Neuronal stem cell (in vitro differentiated cells): ENCODE results near the gene SRI.

Experiments used
- DNase-seq: peaks from one replicate; pipeline ENCODE4 v3.0.0-alpha.2; 2013; ENCODE audit warnings: low spot score
- H2AFZ ChIP-seq: one replicate; pipeline ENCODE4 v1.6.1; 2013; ENCODE audit warnings: mild to moderate bottlenecking, low read length, inconsistent platforms
- H2AK5ac ChIP-seq: 2 replicates; pipeline ENCODE4 v1.6.1; 2013; ENCODE audit warnings: low read depth, mild to moderate bottlenecking, inconsistent platforms, low read length, moderate library complexity, mixed read lengths
- H2BK120ac ChIP-seq: 2 replicates; pipeline ENCODE4 v1.6.1; 2013; ENCODE audit warnings: low read depth, mild to moderate bottlenecking, inconsistent platforms, low read length, moderate library complexity, mixed read lengths
- H2BK12ac ChIP-seq: one replicate; pipeline ENCODE4 v1.6.1; 2013; ENCODE audit warnings: low read length, inconsistent platforms
- H2BK15ac ChIP-seq: 2 replicates; pipeline ENCODE4 v1.6.1; 2013; ENCODE audit warnings: mild to moderate bottlenecking, low read length, inconsistent platforms, mixed read lengths
- H2BK5ac ChIP-seq: one replicate; pipeline ENCODE4 v1.6.1; 2013; ENCODE audit warnings: inconsistent platforms, mild to moderate bottlenecking, low read length, moderate library complexity
- H3K14ac ChIP-seq: one replicate; pipeline ENCODE4 v1.6.1; 2013; ENCODE audit warnings: low read length, inconsistent platforms
- H3K18ac ChIP-seq: 2 replicates; pipeline ENCODE4 v1.6.1; 2013; ENCODE audit warnings: low read length, inconsistent platforms
- H3K23ac ChIP-seq: 2 replicates; pipeline ENCODE4 v1.6.1; 2013; ENCODE audit warnings: low read depth, mild to moderate bottlenecking, mixed read lengths, low read length, inconsistent platforms; ENCODE audit not compliant: poor library complexity
- H3K27ac ChIP-seq: replicated peaks from 3 replicates; pipeline ENCODE4 v1.5.1; 2013; ENCODE audit warnings: low read length, inconsistent platforms
- H3K27me3 ChIP-seq, 3 experiments: 2 replicates each; pipeline ENCODE4 v1.6.1; 2013; ENCODE audit warnings: low read length in 3 of 3, mild to moderate bottlenecking in 2 of 3, inconsistent platforms in 1 of 3, low read depth in 1 of 3, mixed read lengths in 1 of 3, moderate library complexity in 1 of 3; ENCODE audit not compliant: control insufficient read depth in 3 of 3, insufficient read depth in 3 of 3
- H3K36me3 ChIP-seq, 2 donors: replicated peaks in 1 of 2; 2 replicates each; pipeline ENCODE4 v1.6.1; 2013; ENCODE audit warnings: low read length in 2 of 2; ENCODE audit not compliant: control insufficient read depth in 2 of 2, insufficient read depth in 2 of 2
- H3K4ac ChIP-seq: 2 replicates; pipeline ENCODE4 v1.6.1; 2013; ENCODE audit warnings: inconsistent platforms, mild to moderate bottlenecking, low read length, moderate library complexity
- H3K4me1 ChIP-seq, 2 donors: 1 replicate in 1 of 2; 2 replicates in 1 of 2; pipeline ENCODE4 v1.6.1; 2013; ENCODE audit warnings: low read length in 2 of 2, low read depth in 1 of 2; ENCODE audit not compliant: control insufficient read depth in 2 of 2, insufficient read depth in 1 of 2
- H3K4me2 ChIP-seq: one replicate; pipeline ENCODE4 v1.6.1; 2013; ENCODE audit warnings: mild to moderate bottlenecking, low read length, inconsistent platforms; ENCODE audit not compliant: insufficient read depth, poor library complexity, severe bottlenecking
- H3K4me3 ChIP-seq, 2 donors: 2 replicates each; pipeline ENCODE4 v1.5.1; 2013; ENCODE audit warnings: low read length in 2 of 2, mild to moderate bottlenecking in 2 of 2, inconsistent platforms in 1 of 2, moderate library complexity in 1 of 2
- H3K79me1 ChIP-seq: one replicate; pipeline ENCODE4 v1.6.1; 2013; ENCODE audit warnings: low read depth, mild to moderate bottlenecking, inconsistent platforms, low read length, moderate library complexity
- H3K9ac ChIP-seq: one replicate; pipeline ENCODE4 v1.6.1; 2013; ENCODE audit warnings: mild to moderate bottlenecking, low read depth, low read length, inconsistent platforms; ENCODE audit not compliant: poor library complexity
- H3K9me3 ChIP-seq, 2 donors: replicated peaks in 1 of 2; 2 replicates each; pipeline versions ENCODE3 to v1.6.1; 2013; ENCODE audit warnings: low read length in 2 of 2, mild to moderate bottlenecking in 2 of 2, inconsistent platforms in 1 of 2, low read depth in 1 of 2, mixed read lengths in 1 of 2, moderate library complexity in 1 of 2; ENCODE audit not compliant: control insufficient read depth in 2 of 2, insufficient read depth in 1 of 2
- H4K8ac ChIP-seq: one replicate; pipeline ENCODE4 v1.6.1; 2013; ENCODE audit warnings: low read depth, mild to moderate bottlenecking, inconsistent platforms, low read length, moderate library complexity
- H4K91ac ChIP-seq: one replicate; pipeline ENCODE4 v1.6.1; 2013; ENCODE audit warnings: low read length, low read depth, mild to moderate bottlenecking, inconsistent platforms; ENCODE audit not compliant: poor library complexity
- WGBS, 2 donors: extraction: QIAGEN DNeasy Blood & Tissue Kit; methylation state at CpG; one replicate each; pipeline ENCODE4 v1.1.7; 2013; ENCODE audit warnings: missing lambda C conversion rate in 2 of 2, mixed read lengths in 1 of 2; ENCODE audit not compliant: insufficient read length in 2 of 2, insufficient replicate concordance in 1 of 2; ENCODE audit errors: extremely low coverage in 2 of 2; 5-methylcytosine and 5-hydroxymethylcytosine counted together

Gene SRI

GRCh38 chr7:88253640-88254039 lies 33.8 kb upstream of the SRI start:
- Histone ChIP-seq H3K4me1 (no peaks in the 10 kb centered on the region), H3K18ac (no peak overlapping the region), H3K27ac (no peak overlapping the region), H3K9me3 (peaks cover 2 to 3% of the 10 kb centered on the region in 2 donors), H3K36me3 (no peaks in the 10 kb centered on the region), H2AK5ac (no peak overlapping the region), H3K4ac (no peak overlapping the region), H3K23ac (no peak overlapping the region), H2BK120ac (no peak overlapping the region), H4K91ac (no peak overlapping the region), H3K4me2 (no peak overlapping the region), H2BK15ac (no peak overlapping the region), H4K8ac (no peak overlapping the region), H2BK5ac (no peak overlapping the region), H2AFZ (no peak overlapping the region), H3K27me3 (no peaks in the 10 kb centered on the region), H2BK12ac (no peak overlapping the region), H3K9ac (no peak overlapping the region), H3K4me3 (no peak overlapping the region), H3K14ac (no peak overlapping the region), H3K79me1 (no peaks in the 10 kb centered on the region)
- no peak for DNase-seq

DNA sequence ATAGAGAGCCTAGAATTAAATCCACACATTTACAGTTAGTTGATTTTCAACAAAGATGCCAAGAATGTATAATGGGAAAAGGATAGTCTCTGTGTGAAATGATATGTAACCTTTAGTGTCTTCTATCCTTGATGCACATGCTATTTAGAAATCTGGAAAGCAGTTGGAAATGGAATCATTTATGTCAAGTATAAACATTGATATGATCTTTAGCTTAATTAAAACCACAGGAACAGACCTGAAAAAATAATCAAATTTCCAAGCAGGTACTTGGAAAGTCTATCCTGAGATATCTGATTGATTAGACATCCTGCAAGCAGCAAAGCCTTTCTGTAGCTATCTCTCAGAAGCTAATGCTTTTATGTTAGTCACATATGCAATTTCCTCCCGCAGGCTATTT lies 24.4 kb upstream of the SRI start:
- Histone ChIP-seq H3K36me3 (no peaks in the 10 kb centered on the region), H2BK12ac (no peak overlapping the region), H3K79me1 (no peaks in the 10 kb centered on the region), H3K23ac (no peak overlapping the region), H2AFZ (no peak overlapping the region), H2AK5ac (no peak overlapping the region), H3K9ac (no peak overlapping the region), H4K91ac (no peak overlapping the region), H3K14ac (no peak overlapping the region), H3K4me3 (no peak overlapping the region), H2BK120ac (no peak overlapping the region), H3K27ac (no peak overlapping the region), H3K18ac (no peak overlapping the region), H4K8ac (no peak overlapping the region), H3K4ac (no peak overlapping the region), H3K27me3 (no peaks in the 10 kb centered on the region), H3K4me1 (peaks cover 2 to 3% of the 10 kb centered on the region in 2 donors), H3K4me2 (no peak overlapping the region), H3K9me3 (no peaks in the 10 kb centered on the region), H2BK5ac (no peak overlapping the region), H2BK15ac (no peak overlapping the region)
- DNase-seq, result no peak
- WGBS, 2 donors, result no CpG with 5 or more reads among the region's 1 CpG

- Histone ChIP-seq H3K9ac (no peak overlapping the region), H2BK15ac (no peak overlapping the region), H2AFZ (peak overlapping the region; percentile 54), H3K36me3 (no peaks in the 10 kb centered on the region), H4K8ac (no peak overlapping the region), H3K4me1 (peaks cover 2 to 3% of the 10 kb centered on the region in 2 donors), H3K27ac (no peak overlapping the region), H2AK5ac (no peak overlapping the region), H3K9me3 (no peaks in the 10 kb centered on the region), H2BK120ac (no peak overlapping the region), H3K4me2 (peak overlapping the region; percentile 15), H3K27me3 (no peaks in the 10 kb centered on the region), H3K14ac (no peak overlapping the region), H3K18ac (no peak overlapping the region), H2BK12ac (no peak overlapping the region), H3K4me3 (no peak overlapping the region), H3K4ac (no peak overlapping the region), H3K23ac (no peak overlapping the region), H2BK5ac (no peak overlapping the region), H4K91ac (no peak overlapping the region), H3K79me1 (no peaks in the 10 kb centered on the region)
- DNase-seq, result peak; percentile 5
- no CpG with 5 or more reads among the region's 2 CpGs for WGBS, 2 donors
These were observed 23.6 kb upstream of the SRI start for GRCh38 chr7:88243345-88243909.

DNA sequence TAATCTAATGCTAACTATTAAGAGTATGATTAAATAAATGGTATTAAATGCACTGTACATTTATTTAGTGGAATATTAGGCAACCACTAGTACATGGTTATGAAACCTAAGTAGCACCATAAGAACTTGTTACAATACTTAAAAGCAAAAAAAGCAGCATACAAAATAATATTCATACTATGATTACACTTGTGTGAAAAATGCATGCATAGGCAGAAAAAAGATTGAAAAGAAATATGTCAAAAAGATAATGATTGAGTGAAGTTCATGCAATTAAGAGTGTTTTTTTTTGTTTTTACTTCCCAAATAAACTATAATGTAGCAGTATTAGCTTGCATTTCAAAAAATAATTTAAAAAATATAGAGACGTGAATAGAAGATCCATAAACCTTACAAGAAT lies 20.0 kb upstream of the SRI start:
- no peaks in the 10 kb centered on the region for H3K27me3 ChIP-seq
- no peaks in the 10 kb centered on the region for H3K36me3 ChIP-seq
- no peaks in the 10 kb centered on the region for H3K9me3 ChIP-seq
- no peak overlapping the region for H3K18ac ChIP-seq
- no peaks in the 10 kb centered on the region for H3K79me1 ChIP-seq
- no peak overlapping the region for H3K4ac ChIP-seq
- H3K4me3 ChIP-seq, result no peak overlapping the region
- no peak overlapping the region for H3K14ac ChIP-seq
- no peak for DNase-seq
- WGBS, 2 donors, result no CpG with 5 or more reads among the region's 1 CpG
- no peak overlapping the region for H3K4me2 ChIP-seq
- H2AFZ ChIP-seq, result no peak overlapping the region
- H2BK15ac ChIP-seq, result no peak overlapping the region
- H2BK12ac ChIP-seq, result no peak overlapping the region
- H4K91ac ChIP-seq, result no peak overlapping the region
- peaks cover 2 to 3% of the 10 kb centered on the region in 2 donors for H3K4me1 ChIP-seq
- no peak overlapping the region for H3K27ac ChIP-seq
- H4K8ac ChIP-seq, result no peak overlapping the region
- no peak overlapping the region for H2BK120ac ChIP-seq
- H3K9ac ChIP-seq, result no peak overlapping the region
- H2AK5ac ChIP-seq, result no peak overlapping the region
- no peak overlapping the region for H3K23ac ChIP-seq
- H2BK5ac ChIP-seq, result no peak overlapping the region
